ENCODE measurements around the gene UNG. TPM values are rescaled to one million over a fixed set of nuclear protein-coding genes. Genes with fewer than 3 reads are reported as not detected.

Gene UNG
- total and polyA plus RNA-seq, 8 donors, result 13.8 to 27.2 (median 18.6) TPM

DNA sequence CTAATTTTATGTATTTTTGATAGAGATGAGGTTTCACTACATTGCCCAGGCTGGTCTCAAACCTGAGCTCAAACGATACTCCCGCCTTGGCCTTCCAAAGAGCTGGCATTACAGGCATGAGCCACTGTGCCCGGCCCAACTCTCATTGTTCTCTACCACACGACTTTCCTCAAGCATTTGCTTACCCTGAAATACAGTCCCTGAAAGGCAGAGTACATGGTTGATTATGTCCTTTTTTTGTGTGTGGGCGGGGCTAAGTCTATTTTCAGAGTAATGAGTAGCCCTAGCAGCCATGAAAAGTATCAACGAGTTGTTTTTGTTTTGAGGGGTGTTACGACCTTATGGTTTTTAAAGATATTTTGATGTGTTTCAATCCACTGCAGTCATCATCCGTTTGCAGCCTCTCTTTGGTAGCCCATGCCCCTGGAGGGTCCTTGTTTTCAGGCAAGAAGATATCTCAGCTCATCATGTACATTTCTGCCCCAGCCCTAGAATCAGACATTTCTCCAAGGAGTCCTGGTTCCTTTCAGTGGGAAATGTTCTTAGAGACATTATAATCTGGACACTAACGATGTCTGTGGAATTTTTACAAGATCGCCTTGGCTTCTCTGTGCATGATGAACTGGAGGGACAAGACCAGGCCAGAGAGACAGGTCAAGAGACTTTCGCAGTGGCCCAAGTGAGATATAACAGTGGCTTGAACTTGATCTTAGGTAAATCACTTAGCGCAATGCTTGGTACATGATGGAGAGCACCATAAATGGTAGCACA, 27.7 kb downstream of the UNG start:
- Histone ChIP-seq H3K27ac (peak overlapping the region in 1 of 5 donors; percentile 75), H3K9me3 (no peaks in the 10 kb centered on the region), H3K4me3 (no peak overlapping the region), H3K4me1 (peaks cover 2 to 35% (median 18%) of the 10 kb centered on the region in 4 donors), H3K36me3 (no peaks in the 10 kb centered on the region), H3K27me3 (no peaks in the 10 kb centered on the region)
- no peak for DNase-seq
- intact Hi-C loops (cut with DNase I; ENCODE audit: low total_unique reads), result no loop called here
- WGBS, 5 donors, result 81 to 89% (median 84%) methylated on average over 12 of the region's 12 CpGs
- TF ChIP-seq EP300 (IDR thresholded peaks at IDR 0.05), result no peak
- no peak for TF ChIP-seq POLR2AphosphoS5 (IDR thresholded peaks at IDR 0.05)
- no peak for TF ChIP-seq POLR2A (IDR thresholded peaks at IDR 0.05)
- TF ChIP-seq CTCF (IDR thresholded peaks at IDR 0.05), result no peak

GRCh38 chr12:109125791-109126190, 28.4 kb downstream of the UNG start:
- Histone ChIP-seq H3K27me3 (no peaks in the 10 kb centered on the region), H3K27ac (peak overlapping the region in 1 of 5 donors; percentile 75), H3K4me1 (peaks cover 4 to 33% (median 16%) of the 10 kb centered on the region in 4 donors), H3K4me3 (no peak overlapping the region), H3K9me3 (no peaks in the 10 kb centered on the region), H3K36me3 (no peaks in the 10 kb centered on the region)
- WGBS, 5 donors, result 62 to 81% (median 70%) methylated on average over 7 of the region's 7 CpGs
- intact Hi-C loops (cut with DNase I; ENCODE audit: low total_unique reads), result no loop called here
- TF ChIP-seq EP300 (IDR thresholded peaks at IDR 0.05) (no peak), POLR2A (IDR thresholded peaks at IDR 0.05) (no peak), POLR2AphosphoS5 (IDR thresholded peaks at IDR 0.05) (no peak), CTCF (IDR thresholded peaks at IDR 0.05) (no peak)
- DNase-seq, result no peak

DNA sequence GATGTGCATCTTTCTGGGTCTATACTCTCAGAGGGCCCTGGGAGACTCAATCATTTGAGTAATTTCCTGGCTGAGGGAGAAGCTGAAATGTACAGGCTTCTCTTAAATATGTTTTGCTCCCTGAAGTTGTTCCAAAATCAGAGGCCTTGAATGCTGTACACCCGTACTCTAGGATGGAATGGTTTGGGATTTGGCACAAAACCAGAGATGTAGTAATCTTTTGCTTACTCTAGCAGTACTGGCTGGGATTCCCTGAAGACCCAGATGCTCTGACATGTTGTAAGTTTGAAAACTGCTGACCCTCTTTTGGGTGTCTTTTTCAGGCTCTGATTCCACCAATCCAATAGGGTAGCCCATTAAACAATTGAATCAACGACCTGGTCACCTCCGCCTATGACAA, 29.4 kb downstream of the UNG start:
- H3K9me3 ChIP-seq, result no peaks in the 10 kb centered on the region
- no peak for TF ChIP-seq POLR2A (IDR thresholded peaks at IDR 0.05)
- no peak for TF ChIP-seq EP300 (IDR thresholded peaks at IDR 0.05)
- peak in 1 of 3 donors; percentile 42 for TF ChIP-seq POLR2AphosphoS5 (IDR thresholded peaks at IDR 0.05)
- TF ChIP-seq CTCF (IDR thresholded peaks at IDR 0.05), result no peak
- no peaks in the 10 kb centered on the region for H3K36me3 ChIP-seq
- 62 to 79% (median 76%) methylated on average over 3 of the region's 3 CpGs for WGBS, 5 donors
- no peaks in the 10 kb centered on the region for H3K27me3 ChIP-seq
- intact Hi-C loops (cut with DNase I; ENCODE audit: low total_unique reads), result no loop called here
- DNase-seq, result peak in 1 of 2 donors; percentile 65
- no peak overlapping the region for H3K4me3 ChIP-seq
- peaks cover 10 to 41% (median 20%) of the 10 kb centered on the region in 4 donors for H3K4me1 ChIP-seq
- H3K27ac ChIP-seq, result peak overlapping the region in 4 of 5 donors; percentile 18 to 75 (median 40)

DNA sequence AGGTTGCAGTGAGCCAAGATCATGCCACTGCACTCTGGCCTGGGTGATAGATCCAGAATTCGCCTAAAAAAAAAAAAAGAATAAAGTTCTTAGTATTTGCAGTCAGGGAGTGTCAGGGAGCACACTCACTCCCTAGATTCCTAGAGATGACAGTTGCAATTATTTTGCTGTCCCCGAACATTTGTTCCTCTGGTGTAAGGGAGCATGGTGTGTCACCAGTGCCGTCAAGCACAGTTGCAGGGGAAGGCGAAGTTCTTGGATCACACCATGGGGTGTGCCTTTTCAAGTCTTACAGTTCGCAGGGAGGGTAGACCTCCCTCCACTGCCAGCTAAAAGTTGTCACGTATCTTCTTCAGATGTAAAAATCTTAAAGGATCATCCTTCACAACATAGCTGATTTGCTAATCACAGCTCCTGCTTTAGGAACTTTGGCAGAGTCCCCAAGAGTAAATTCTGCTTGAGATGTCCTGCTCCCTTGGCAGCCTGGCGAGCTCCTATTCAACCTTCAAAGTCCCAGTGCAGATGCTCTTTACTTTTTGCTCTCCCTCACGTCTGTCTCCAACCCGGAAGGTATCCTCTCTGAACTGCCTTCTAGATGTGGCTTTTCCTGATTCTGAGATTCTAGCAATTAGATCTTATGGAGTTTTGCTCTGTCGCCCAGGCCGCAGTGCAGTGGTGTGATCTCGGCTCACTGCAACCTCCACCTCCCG, 30.3 kb downstream of the UNG start:
- 88 to 95% (median 91%) methylated on average over 13 of the region's 13 CpGs for WGBS, 5 donors
- no peak overlapping the region for H3K4me3 ChIP-seq
- DNase-seq, result no peak
- TF ChIP-seq POLR2AphosphoS5 (IDR thresholded peaks at IDR 0.05) (no peak), POLR2A (IDR thresholded peaks at IDR 0.05) (no peak), CTCF (IDR thresholded peaks at IDR 0.05) (no peak), EP300 (IDR thresholded peaks at IDR 0.05) (no peak)
- no peaks in the 10 kb centered on the region for H3K36me3 ChIP-seq
- H3K4me1 ChIP-seq, result peaks cover 10 to 44% (median 21%) of the 10 kb centered on the region in 4 donors
- intact Hi-C loops (cut with DNase I; ENCODE audit: low total_unique reads), result no loop called here
- peak overlapping the region in 1 of 5 donors; percentile 75 for H3K27ac ChIP-seq
- H3K27me3 ChIP-seq, result no peaks in the 10 kb centered on the region
- no peaks in the 10 kb centered on the region for H3K9me3 ChIP-seq

All from stomach (tissue), 9 donors.